K562 (cell line): ENCODE data around the gene ZBTB32.

Source experiments
- BMI1 ChIP-seq: fragments of 150-350 bp; IDR thresholded peaks from 2 replicates; pipeline ENCODE4 v1.6.1; 2014; ENCODE audit warnings: low read length
- CLOCK ChIP-seq: fragments of 250-450 bp; sonication (Bioruptor Pico); IDR thresholded peaks from 2 replicates; pipeline ENCODE4 v1.4.0; 2020; ENCODE audit warnings: mild to moderate bottlenecking, moderate library complexity, borderline replicate concordance
- CREB1 ChIP-seq, 2 experiments: sonication (generic) in 1 of 2; formaldehyde crosslinking in 1 of 2; IDR thresholded peaks; 2 replicates each; pipeline versions ENCODE4 v1.6.1 to v1.8.0; 2012 to 2022; ENCODE audit warnings: inconsistent platforms in 1 of 2, mild to moderate bottlenecking in 1 of 2, missing genetic modification reagents in 1 of 2, moderate library complexity in 1 of 2
- CTCF ChIP-seq, 3 experiments: IDR thresholded peaks in 2 of 3; conservative IDR thresholded peaks in 1 of 3; 2 replicates each; pipeline ENCODE4 v1.5.1; 2011 to 2012; ENCODE audit warnings: low read length in 3 of 3, mild to moderate bottlenecking in 3 of 3, control low read depth in 2 of 3, improper control_type of control experiment in 1 of 3, inconsistent platforms in 1 of 3, low read depth in 1 of 3, mixed read lengths in 1 of 3, moderate library complexity in 1 of 3; ENCODE audit not compliant: insufficient read depth in 2 of 3
- DPF2 ChIP-seq: fragments of 450-650 bp; IDR thresholded peaks from 2 replicates; pipeline ENCODE4 v1.6.1; 2016
- FOXK2 ChIP-seq, 2 experiments: fragments of 450-650 bp; IDR thresholded peaks in 1 of 2; conservative IDR thresholded peaks in 1 of 2; 2 replicates each; pipeline ENCODE4 v1.6.1; 2016; ENCODE audit warnings: low read depth in 2 of 2, mild to moderate bottlenecking in 1 of 2
- GTF2F1 ChIP-seq: IDR thresholded peaks from 2 replicates; pipeline ENCODE4 v1.6.1; 2011; ENCODE audit warnings: low read depth, low read length, improper control_type of control experiment
- NCOA2 ChIP-seq, 2 experiments: fragments of 450-650 bp; IDR thresholded peaks; 2 replicates each; pipeline ENCODE4 v1.6.1; 2018; ENCODE audit warnings: mild to moderate bottlenecking in 2 of 2, moderate library complexity in 1 of 2; ENCODE audit not compliant: partially characterized antibody in 2 of 2
- ZFP30 ChIP-seq: fragments of 250-450 bp; sonication (Bioruptor Pico); IDR thresholded peaks from 2 replicates; pipeline ENCODE4 v1.8.0; 2022; ENCODE audit warnings: moderate library complexity, mild to moderate bottlenecking, inconsistent platforms, borderline replicate concordance
- ZFX ChIP-seq: sonication (generic); formaldehyde crosslinking; IDR thresholded peaks from 2 replicates; pipeline ENCODE4 v1.8.0; 2022; ENCODE audit warnings: mild to moderate bottlenecking, missing genetic modification reagents, moderate library complexity
- ZNF277 ChIP-seq: fragments of 250-450 bp; sonication (Bioruptor Pico); IDR thresholded peaks from 2 replicates; pipeline ENCODE4 v1.8.0; 2022; ENCODE audit warnings: inconsistent platforms, mild to moderate bottlenecking, moderate library complexity, borderline replicate concordance

GRCh38 chr19:35696835-35697234, 7.5 kb upstream of the ZBTB32 start:
- TF ChIP-seq ZFP30 (CRISPR knock-in tag), result no peak
- no peak for TF ChIP-seq CREB1 (IDR thresholded peaks at IDR 0.05)
- no peak for TF ChIP-seq CREB1 (CRISPR knock-in tag; IDR thresholded peaks at IDR 0.05)
- TF ChIP-seq BMI1, result no peak
- no peak for TF ChIP-seq CTCF (IDR thresholded peaks at IDR 0.05 in 2 of 3, conservative IDR thresholded peaks at IDR 0.05 in 1 of 3; ENCODE audit: insufficient read depth in 2 of 3, low read depth in 1 of 3, low read length in 3 of 3)
- TF ChIP-seq NCOA2 (IDR thresholded peaks at IDR 0.05; ENCODE audit: partially characterized antibody in 2 of 2), result no peak
- TF ChIP-seq DPF2, result no peak
- TF ChIP-seq GTF2F1, result no peak
- TF ChIP-seq FOXK2 (conservative IDR thresholded peaks at IDR 0.05 in 1 of 2, IDR thresholded peaks at IDR 0.05 in 1 of 2; ENCODE audit: low read depth in 2 of 2), result no peak
- TF ChIP-seq ZFX, result no peak
- TF ChIP-seq CLOCK, result no peak
- TF ChIP-seq ZNF277 (CRISPR knock-in tag), result no peak
